GM19395 (cell line): ENCODE measurements around the gene RNF149.
"Not testable (repeated sequence)": the region's sequence is repeated elsewhere in the genome, so short reads cannot be mapped to it uniquely, and the experiment has no call there.

Experiments
- ATAC-seq: cut with Tn5 transposase; IDR thresholded peaks from one replicate; pipeline ENCODE4 v1.9.1; 2021; ENCODE audit warnings: mild to moderate bottlenecking, moderate library complexity; ENCODE audit not compliant: unreplicated experiment

Gene RNF149, protein sequence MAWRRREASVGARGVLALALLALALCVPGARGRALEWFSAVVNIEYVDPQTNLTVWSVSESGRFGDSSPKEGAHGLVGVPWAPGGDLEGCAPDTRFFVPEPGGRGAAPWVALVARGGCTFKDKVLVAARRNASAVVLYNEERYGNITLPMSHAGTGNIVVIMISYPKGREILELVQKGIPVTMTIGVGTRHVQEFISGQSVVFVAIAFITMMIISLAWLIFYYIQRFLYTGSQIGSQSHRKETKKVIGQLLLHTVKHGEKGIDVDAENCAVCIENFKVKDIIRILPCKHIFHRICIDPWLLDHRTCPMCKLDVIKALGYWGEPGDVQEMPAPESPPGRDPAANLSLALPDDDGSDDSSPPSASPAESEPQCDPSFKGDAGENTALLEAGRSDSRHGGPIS

DNA sequence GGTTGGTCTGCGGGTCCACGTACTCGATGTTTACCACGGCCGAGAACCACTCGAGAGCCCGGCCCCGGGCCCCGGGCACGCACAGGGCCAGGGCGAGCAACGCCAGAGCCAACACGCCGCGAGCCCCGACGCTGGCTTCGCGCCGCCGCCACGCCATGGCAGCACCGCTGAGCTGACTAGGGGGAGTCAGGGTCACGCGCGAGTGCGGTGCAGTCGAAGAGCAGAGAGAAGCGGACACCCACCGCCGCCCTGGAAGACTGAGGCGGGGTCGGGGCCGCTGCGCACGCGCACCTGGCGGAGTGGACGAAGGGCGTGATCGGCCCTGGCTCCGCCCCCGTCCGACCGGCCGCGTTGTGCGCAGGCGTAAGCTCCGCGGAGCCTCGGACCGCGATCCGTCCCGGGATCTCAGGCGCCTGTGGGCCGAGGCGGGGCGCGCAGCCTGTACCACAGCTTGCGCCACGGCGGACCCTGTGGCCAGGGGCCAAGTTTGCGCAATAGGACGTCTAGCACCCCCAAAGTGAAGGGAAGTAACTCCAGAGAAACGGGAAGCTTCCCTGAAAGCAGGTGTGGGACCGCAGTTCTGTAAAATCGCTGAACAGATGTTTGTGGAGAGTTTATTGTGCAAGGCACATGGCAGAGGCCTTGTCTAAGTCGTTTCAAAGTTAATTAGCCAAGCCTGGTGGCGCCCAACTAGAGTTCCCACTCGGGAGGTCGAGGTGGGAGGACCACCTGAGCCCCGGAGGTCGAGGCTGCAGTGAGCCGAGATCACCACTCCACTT, at the start of gene RNF149:
Gene RNF149 (minus strand): TSS at position 270 of the 779 bp plus-strand sequence. CDS start 113 bp downstream, at position 157.
- peak; percentile 58 for ATAC-seq

DNA sequence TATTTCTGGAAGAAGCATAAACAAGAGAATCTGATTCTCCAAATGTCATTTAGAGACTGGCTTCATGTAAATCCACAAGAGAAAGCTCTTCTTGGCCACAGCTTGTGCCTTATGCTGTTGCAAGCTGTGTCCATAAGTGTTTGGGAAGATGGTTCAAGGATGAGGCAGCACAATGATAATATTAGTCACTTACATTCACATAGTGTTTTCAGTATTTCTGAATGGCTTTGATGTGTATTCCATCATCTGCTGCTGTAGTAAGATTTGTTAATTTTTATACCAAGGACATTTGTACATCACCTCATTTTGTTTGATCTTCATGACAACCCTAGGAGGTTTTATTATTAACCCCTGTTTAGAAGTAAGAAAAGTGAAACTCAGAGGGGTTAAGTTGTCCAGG, 48.9 kb upstream of the RNF149 start:
- no peak for ATAC-seq

DNA sequence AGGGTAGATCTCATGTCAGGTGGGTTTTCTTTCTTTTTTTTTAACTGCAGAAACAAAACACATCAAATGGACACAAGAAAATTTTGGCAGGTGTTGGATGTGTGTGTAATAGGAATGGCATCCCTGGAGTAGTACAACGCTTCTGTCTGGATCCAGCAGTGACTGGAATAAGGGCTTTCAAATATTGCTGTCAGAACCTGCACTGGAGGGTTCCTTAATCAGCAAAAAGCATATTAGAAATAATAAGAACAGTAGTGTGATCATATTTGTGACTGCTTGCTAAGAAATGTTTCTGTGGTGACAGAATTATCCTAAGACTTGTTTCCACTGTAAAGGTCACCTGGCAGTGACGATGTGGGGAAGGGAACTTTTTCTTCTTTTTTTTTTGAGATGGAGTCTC, 48.0 kb upstream of the RNF149 start:
- ATAC-seq = no peak

DNA sequence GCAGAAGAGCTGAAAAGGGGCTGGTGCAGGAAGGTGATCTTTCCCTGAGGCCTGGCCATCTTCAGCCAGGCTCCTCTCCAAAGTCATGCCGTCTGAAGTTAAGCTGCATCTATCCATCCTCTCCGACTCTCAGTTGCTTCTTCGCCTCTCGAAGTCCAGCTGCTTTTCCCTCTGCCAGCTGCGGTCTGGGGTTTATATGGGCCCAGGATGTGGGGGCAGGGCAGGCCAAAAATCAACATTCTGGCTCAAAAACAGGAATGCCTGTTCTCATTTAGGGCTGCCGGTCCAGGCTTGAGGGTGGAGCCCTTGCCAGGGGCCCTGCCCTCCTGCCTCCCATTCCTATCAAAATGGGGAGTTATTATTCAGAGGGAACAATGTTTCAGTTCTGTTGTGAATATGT, 47.6 kb upstream of the RNF149 start:
- no peak for ATAC-seq

DNA sequence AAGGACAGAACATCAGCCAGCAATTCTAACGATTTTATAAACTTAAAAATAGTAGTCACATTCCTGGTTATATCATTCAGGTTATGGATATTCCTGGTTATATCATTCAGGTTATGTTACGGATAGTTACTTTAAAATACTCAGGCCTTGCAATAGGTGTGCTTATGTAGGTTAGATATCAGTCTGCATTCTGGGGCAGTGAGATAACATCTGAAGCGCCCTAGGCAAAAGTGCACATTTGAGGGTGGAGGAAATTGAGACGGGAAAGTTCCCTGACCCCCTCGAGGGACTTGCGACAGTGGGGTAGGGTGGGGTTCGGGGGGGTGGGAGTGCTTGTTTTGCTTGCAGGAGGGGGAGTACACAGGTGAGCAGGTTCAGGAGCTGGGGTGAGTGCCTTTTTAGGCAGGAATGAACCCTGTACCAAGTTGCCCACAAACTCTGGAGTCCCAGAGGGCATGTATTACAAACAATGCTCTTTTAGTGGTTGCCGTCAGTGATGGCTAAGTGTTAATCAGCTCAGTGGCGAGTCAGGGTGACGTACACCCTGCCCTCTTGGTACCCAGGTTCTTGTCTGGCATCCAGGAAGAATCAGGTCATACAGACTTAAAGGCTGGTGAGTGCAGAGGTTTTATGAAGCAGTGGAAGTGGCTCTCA, 47.0 kb upstream of the RNF149 start:
- ATAC-seq = no peak

DNA sequence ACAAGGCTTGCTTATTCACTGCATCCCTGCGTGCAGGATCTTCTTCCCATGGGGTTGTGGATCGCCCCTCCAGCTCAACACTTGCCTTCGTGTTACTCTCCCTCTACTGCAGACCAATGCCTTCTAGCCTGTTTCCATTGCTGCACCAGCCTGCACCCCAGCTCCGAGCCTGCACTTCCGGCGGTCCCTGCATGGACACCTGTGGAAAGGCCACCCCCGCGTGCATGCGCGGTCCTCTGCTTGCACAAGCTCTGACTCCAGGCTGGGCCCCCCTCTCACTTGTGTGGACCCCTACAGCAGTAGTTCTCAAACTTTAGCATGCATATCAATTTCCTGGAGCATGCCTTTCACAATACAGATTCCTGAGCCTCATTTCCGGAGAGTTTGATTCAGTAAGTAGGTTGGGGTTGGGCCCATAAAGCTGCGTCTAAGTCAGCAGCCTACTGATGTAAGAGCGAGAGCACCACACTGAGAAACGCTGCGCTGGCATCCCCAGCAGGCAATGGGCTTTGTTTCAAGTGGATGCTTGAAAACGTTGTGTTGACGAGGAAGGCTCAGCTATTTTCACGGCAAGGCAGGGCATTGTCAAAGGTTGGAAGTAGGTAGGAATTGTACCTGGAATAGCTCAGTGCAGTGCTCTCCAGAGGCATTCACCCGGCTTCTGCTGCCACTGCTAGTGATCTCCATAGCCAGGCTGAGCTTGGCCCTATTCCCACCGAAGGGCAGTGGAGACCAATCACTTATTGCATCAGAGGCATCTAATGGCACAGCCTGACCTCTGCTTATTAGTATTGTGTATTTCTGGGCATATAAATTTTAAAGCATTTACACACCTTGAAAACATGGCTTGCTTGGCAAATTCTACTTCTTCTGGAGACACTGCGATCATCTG, 46.2 kb upstream of the RNF149 start:
- ATAC-seq = no peak

DNA sequence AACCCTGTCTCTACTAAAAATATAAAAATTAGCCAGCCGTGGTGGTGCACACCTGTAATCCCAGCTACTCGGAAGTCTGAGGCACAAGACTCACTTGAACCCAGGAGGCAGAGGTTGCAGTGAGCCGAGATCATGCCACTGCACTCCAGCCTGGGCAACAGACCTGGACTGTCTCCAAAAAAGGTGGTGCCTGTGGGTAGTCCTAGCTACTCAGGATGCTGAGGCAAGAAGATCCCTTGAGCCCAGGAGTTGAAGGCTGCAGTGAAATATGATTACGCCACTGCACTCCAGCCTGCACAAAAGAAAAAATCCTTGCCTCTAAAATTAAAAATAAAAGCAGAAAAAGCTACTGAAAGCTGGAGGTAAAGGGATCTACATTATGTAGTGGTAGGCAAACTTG, 44.1 kb upstream of the RNF149 start:
- not testable (repeated sequence) for ATAC-seq

DNA sequence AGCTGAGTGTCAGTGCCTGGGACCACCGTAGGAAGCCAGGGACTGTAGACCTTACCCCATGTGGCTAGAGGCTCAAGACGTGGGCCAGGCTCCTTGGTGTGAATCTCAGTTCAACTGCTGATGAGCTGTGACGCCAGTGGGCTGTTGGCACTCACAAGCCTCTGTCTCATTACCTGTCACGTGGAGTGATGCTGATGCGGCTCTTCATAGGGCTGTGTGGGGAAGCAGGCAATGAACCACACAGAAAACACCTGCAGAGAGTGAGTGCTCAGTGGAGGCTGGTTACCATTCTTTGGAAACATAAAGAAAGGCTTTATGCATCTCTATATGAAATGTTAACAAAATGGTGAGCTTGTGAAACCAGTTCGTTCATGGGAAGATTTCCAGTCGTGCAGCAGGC, 42.7 kb upstream of the RNF149 start:
- ATAC-seq = no peak

DNA sequence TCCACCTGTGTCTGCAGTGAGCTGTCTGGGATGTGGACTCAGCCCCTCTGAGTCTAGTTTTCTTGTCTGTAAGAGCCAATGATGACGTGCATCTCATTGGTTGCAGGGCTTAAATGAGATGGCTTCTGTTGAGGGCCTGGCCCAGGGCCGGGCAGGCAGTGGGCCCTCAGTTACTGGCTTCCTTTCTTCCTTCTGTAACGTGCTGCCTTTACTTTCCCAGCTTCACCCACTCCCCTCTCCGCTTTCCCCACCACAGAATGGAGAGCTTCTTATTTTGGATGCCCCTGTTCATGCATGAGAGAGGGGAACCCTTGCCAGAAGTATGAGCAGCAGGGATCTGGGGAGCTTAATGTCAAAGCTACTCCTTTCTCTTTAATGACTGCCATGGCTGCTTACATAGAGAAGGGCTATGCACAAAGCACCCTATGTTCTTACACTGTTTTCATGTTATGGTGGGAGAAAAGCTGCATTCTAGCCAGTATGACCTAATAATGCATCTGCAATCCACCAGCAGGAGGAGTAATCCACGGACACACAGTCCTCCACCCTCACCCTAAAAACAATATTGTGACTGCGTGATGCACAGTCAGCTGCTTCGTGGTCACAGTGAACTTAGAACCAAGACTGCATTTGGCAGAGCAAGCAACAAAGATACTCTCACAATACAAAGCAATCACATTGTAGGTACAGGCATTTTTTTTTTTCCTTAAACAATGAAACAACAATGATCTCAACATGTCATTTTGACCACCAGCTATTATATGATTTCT, 41.6 kb upstream of the RNF149 start:
- ATAC-seq = no peak

DNA sequence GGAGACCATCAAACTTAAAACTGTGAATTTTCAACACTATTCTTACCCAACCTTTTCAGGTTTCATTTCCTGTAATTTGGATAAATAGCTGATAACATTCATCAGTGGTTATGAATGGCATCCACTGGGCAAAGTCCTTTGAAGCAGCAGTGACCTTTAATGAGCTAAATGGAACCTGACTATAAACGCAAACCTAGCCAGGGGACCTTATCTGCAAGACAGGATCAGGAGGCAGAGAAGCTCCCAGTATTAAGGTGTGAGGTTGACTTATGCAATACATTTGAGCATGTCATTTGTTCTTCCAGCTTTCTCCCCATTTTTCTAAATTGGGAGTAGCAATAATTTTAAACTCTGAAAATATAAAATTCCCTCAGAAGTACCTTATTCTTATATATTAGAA, 40.4 kb upstream of the RNF149 start:
- no peak for ATAC-seq

DNA sequence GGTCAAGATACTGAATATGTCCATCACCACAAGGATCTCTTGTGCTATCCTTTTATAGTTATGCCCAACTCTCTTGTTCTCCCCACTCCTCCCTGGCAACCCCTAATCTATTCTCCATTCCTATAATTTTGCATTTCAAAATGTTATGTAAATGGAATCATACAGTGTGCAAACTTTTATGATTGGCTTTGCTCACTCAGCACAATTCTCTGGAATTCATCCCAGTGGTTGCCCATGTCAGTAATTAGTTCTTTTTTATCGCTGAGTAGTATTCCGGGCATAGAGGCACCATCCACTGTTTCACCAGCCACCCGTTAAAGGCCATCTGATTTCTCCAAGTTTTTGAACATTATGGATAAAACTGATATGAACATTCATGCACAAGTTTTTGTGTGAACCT, 38.4 kb upstream of the RNF149 start:
- no peak for ATAC-seq

DNA sequence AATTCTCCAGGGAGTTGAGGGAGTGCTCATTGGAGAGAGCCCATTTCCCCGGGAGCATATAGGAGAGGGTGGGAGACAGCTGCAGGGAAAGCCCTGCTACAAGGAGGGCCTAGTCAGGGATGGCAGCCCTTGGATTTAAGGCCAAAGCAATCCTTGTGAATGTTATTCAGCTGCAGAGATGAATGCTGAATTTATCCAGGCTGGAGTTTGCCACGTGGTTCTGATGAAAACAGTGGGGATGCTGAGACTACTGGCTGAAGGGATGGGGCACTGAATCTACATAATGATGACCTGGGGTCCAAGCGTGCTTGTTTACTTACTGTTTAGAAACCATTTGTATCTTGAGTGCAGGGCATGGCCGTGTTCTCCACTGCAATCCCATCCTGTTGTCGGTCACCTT, 35.6 kb upstream of the RNF149 start:
- no peak for ATAC-seq

DNA sequence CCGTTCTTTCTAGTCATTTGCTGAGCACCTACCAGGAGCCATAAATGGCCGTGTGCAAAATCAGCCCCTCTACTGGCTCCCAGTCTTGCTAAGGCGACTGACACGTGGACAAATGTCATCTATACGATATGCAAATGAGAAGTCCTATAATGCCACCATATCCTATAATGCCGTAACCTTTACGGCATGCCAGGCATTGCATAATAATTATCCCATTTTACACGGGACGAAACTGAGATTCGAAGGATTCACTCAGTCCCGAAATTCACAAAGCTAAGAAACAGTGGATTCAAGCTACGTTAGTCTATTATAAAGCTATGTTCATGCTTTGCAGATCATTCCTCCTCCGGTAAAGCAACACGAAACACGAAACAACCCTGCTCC, 34.1 kb upstream of the RNF149 start:
- no peak for ATAC-seq

DNA sequence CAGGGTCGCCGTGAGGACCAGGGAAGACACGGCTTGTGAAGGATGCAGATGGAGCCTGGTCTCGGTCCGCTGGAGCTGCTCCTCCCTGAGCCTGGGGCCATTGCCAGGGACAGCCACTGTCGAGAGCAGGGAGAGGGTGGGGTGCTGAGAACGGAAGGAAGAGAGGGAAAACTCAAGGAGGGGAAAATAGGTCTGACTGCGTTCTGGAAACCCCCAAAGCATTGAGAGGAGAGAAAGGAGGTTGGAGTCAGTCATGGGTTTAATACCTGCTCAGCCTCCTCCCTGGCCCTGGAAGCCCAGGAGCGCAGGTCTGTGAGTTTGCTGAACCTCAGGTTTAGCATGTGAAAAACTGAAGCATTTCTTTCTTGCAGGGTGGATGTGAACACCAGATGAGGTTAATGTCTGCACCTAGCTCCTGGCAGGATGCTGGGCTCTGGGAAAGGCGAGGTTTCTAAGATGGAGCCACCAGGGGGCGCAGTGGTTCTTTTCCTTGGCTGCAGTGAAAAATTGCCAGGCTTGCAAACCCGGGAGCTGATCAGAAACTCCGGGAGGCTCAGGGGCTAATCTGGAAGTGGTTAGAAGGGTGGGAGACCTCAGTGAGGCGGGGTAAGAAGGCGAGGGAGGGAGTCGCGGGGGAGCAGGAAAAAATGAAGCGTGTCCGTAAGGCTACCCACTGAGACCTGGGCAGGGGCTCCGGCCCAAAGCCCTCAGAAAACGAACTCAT, 33.6 kb upstream of the RNF149 start:
- ATAC-seq = no peak

DNA sequence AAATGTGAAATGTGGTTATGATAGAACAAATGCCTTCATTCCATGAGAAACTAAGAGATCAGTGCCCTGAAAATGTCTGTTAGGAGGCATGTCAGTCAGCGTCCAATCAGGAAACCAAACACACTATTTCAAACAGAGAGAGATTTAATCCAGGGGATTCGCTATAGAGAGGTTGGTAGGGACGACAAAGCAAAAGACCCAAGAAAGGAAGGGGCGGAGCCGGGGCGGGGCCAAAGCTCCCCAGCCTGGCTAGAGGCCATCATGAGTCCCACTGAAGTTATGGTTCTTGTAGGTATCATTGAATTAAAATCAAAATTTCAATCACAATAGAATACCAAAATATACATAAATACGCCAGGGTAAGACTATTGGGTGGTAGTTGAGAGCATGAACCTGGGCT, 32.9 kb upstream of the RNF149 start:
- no peak for ATAC-seq

DNA sequence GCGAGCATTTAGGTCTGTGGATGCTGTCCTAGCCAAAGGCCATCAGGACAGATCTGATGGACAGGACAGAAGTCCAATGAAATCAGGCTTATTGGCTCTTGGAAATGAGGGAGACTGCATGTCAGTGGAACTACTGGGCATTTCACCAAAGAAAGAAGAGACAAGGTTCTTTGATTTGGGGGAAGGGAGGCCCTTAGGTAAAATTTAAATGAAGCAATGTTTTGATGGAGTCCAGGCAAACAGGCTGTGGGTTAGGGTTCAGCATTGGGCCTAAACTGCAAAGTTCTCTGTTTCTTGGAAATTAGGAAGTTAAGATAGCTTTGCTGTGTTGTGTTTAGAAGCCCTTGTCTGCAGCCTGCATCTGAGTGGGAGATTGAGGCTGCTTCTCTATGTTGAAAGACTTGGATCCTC, 31.6 kb upstream of the RNF149 start:
- no peak for ATAC-seq

DNA sequence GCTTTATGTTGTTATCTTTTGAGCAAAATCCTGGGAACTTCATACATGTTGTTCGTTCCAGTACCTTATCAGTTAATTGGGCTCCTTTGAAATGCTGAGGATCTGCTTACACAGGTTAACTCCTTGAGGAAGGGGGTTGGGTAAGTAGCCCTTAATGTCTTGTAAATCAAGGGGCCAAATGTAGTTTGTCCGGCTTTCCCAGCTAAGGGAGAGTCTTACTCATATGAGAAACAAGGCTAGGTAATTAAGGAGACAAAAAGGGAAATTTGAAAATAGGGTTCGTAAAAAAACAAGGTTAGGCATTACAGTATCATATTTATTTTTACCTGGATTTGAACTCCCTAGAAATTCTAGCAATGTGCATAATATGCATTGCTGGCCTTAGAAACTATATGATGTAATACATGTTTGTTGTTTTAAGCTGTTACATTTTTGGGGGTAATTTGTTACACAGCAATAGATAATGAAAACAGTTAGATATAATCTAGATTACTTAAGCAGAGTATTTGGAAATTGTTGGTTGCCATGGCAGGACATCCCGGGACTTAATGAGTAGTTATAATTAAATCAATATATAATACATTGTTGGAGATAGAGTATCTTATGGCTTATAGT, 30.9 kb upstream of the RNF149 start:
- no peak for ATAC-seq

DNA sequence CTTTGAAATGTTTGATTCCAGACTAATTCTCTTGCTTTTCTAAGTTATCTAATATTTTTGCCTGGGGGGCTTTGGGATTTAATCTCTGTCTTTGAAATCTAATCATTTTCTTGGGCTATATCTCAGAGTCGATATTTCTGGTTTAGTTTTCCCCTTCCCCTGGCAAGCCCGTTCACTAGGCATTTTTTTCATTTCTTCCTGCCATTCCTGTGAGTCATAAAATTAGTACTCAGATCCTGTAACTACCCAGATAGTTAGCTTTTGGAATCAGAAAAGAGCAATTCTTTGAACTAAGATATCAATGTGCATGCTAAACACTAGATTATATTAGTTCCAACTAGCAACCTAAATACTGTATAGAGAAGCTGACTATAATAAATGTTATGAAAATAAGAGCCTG, 29.4 kb upstream of the RNF149 start:
- ATAC-seq = no peak
